K562 (cell line): ENCODE measurements around the gene TLX2. TPM values are rescaled to one million over a fixed set of nuclear protein-coding genes. Genes with fewer than 3 reads are reported as not detected.

Source experiments
- ATF7 ChIP-seq: fragments of 450-650 bp; IDR thresholded peaks from 2 replicates; pipeline ENCODE4 v1.7.1; 2014; ENCODE audit warnings: mild to moderate bottlenecking, moderate library complexity
- BRD4 ChIP-seq: fragments of 200-600 bp; sonication (generic); IDR thresholded peaks from 2 replicates; pipeline ENCODE4 v1.6.1; 2017; ENCODE audit warnings: inconsistent platforms
- BRD9 ChIP-seq: fragments of 450-650 bp; IDR thresholded peaks from 2 replicates; pipeline ENCODE4 v1.6.1; 2018; ENCODE audit warnings: low read depth; ENCODE audit not compliant: partially characterized antibody
- CCNT2 ChIP-seq: IDR thresholded peaks from 2 replicates; pipeline ENCODE4 v1.6.1; 2011; ENCODE audit warnings: borderline replicate concordance, low read depth, mild to moderate bottlenecking, moderate library complexity, mixed read lengths, low read length; ENCODE audit not compliant: insufficient read length; ENCODE audit errors: extremely low read depth
- HMG20B ChIP-seq: fragments of 250-450 bp; sonication (Bioruptor Pico); IDR thresholded peaks from 2 replicates; pipeline ENCODE4 v1.5.0; 2021; ENCODE audit warnings: mild to moderate bottlenecking
- LARP7 ChIP-seq: fragments of 450-650 bp; IDR thresholded peaks from 2 replicates; pipeline ENCODE4 v1.6.1; 2016
- MBD2 ChIP-seq: sonication (generic); IDR thresholded peaks from 2 replicates; pipeline ENCODE4 v1.6.1; 2016; ENCODE audit warnings: low read depth, borderline replicate concordance
- NCOA1 ChIP-seq: fragments of 450-650 bp; IDR thresholded peaks from 2 replicates; pipeline ENCODE4 v1.6.1; 2016; ENCODE audit warnings: low read depth
- NR2C2 ChIP-seq, 2 experiments: fragments of 200-800 bp in 1 of 2; sonication (Bioruptor generic) in 1 of 2; sonication (generic) in 1 of 2; formaldehyde crosslinking in 1 of 2; IDR thresholded peaks; 2 replicates each; pipeline versions ENCODE4 v1.6.1 to v1.8.0; 2016 to 2022; ENCODE audit warnings: mild to moderate bottlenecking in 1 of 2, missing compliant biosample characterization in 1 of 2, missing genetic modification characterization in 1 of 2, missing genetic modification reagents in 1 of 2
- PKNOX1 ChIP-seq: fragments of 450-650 bp; IDR thresholded peaks from 2 replicates; pipeline ENCODE4 v1.6.1; 2016
- POLR2AphosphoS2 ChIP-seq: IDR thresholded peaks from 2 replicates; pipeline ENCODE4 v1.6.1; 2012; ENCODE audit warnings: low read length, improper control_type of control experiment
- POLR2AphosphoS5 ChIP-seq: IDR thresholded peaks from 2 replicates; pipeline ENCODE4 v1.6.1; 2011; ENCODE audit warnings: mild to moderate bottlenecking, low read depth, low read length, moderate library complexity; ENCODE audit not compliant: control insufficient read depth, insufficient read depth
- RB1 ChIP-seq: fragments of 450-650 bp; IDR thresholded peaks from 2 replicates; pipeline ENCODE4 v1.6.1; 2017; ENCODE audit warnings: low read depth, mild to moderate bottlenecking
- RBFOX2 ChIP-seq: fragments of 200-400 bp; formaldehyde crosslinking; IDR thresholded peaks from 2 replicates; pipeline ENCODE4 v1.6.1; 2017; ENCODE audit warnings: low read depth, mild to moderate bottlenecking, low read length, moderate library complexity
- SRF ChIP-seq, 2 experiments: fragments of 250-450, 450-650 bp in 1 of 2; sonication (Bioruptor Pico) in 1 of 2; sonication (generic) in 1 of 2; formaldehyde crosslinking; IDR thresholded peaks; 2 replicates each; pipeline versions ENCODE4 v1.5.0 to v1.5.1; 2020 to 2022; ENCODE audit warnings: mild to moderate bottlenecking in 1 of 2, missing genetic modification reagents in 1 of 2
- TAF1 ChIP-seq: IDR thresholded peaks from 2 replicates; pipeline ENCODE4 v1.6.1; 2011; ENCODE audit warnings: mild to moderate bottlenecking, low read length, moderate library complexity; ENCODE audit not compliant: insufficient read depth, control insufficient read depth, severe bottlenecking; ENCODE audit errors: extremely low read depth
- TAF9B ChIP-seq: fragments of 450-650 bp; IDR thresholded peaks from 2 replicates; pipeline ENCODE4 v1.6.1; 2018; ENCODE audit warnings: mild to moderate bottlenecking; ENCODE audit not compliant: partially characterized antibody
- TBP ChIP-seq: optimal IDR thresholded peaks from 2 replicates; pipeline ENCODE3; 2011; ENCODE audit warnings: low read depth, low read length, improper control_type of control experiment
- TEAD4 ChIP-seq, 2 experiments: sonication (generic) in 1 of 2; formaldehyde crosslinking in 1 of 2; IDR thresholded peaks; 2 replicates each; pipeline versions ENCODE4 v1.6.1 to v1.8.0; 2012 to 2022; ENCODE audit warnings: borderline replicate concordance in 1 of 2, inconsistent platforms in 1 of 2, low read length in 1 of 2, mild to moderate bottlenecking in 1 of 2, missing genetic modification reagents in 1 of 2
- VEZF1 ChIP-seq: fragments of 200-800 bp; sonication (Bioruptor generic); IDR thresholded peaks from 2 replicates; pipeline ENCODE4 v1.6.1; 2017; ENCODE audit warnings: missing genetic modification characterization, missing compliant biosample characterization
- ZKSCAN1 ChIP-seq: fragments of 150-350 bp; IDR thresholded peaks from 2 replicates; pipeline ENCODE4 v1.6.1; 2016; ENCODE audit warnings: low read depth, low read length
- ZNF143 ChIP-seq: sonication (generic); formaldehyde crosslinking; IDR thresholded peaks from 2 replicates; pipeline ENCODE4 v1.9.0; 2022; ENCODE audit warnings: mild to moderate bottlenecking, missing genetic modification reagents
- ZNF280B ChIP-seq: fragments of 250-450 bp; sonication (Bioruptor Pico); IDR thresholded peaks from 2 replicates; pipeline ENCODE4 v1.5.1; 2021; ENCODE audit warnings: mild to moderate bottlenecking
- ZNF282 ChIP-seq: sonication (generic); formaldehyde crosslinking; IDR thresholded peaks from 2 replicates; pipeline ENCODE4 v1.8.1; 2023; ENCODE audit warnings: missing genetic modification reagents
- polyA plus RNA-seq, 8 experiments: library from polyadenylated mRNA; depleted of rRNA in 4 of 8; stranded (reverse) in 5 of 8; unstranded in 3 of 8; fragments of >200 nt; fragmentation: Nextera tagmentation in 2 of 8; fragmentation: Illumina TruSeq in 1 of 8; extraction: Ambion mirVana in 2 of 8; extraction: Trizol in 1 of 8; gene quantifications; 2 replicates each; pipeline versions ENCODE4 v1.2.1 to v1.2.3, GENCODE V29; 2011 to 2014; ENCODE audit warnings: inconsistent platforms in 1 of 8, missing spikeins in 1 of 8
- total RNA-seq, 7 experiments: library from RNA; depleted of rRNA in 6 of 7; stranded (reverse); fragments of >200 nt in 6 of 7; fragmentation: Illumina TruSeq in 2 of 7; extraction: Trizol in 2 of 7; gene quantifications; 2 replicates each; pipeline versions ENCODE4 v1.2.1 to v1.2.3, GENCODE V29; 2011 to 2021; ENCODE audit warnings: low replicate concordance in 1 of 7

TLX2 gene
- total and polyA plus RNA-seq, 9 of the 15 experiments (the other 6 are each of a cell fraction or from before 2014, with no cell fraction given), result not detected

- peak in 1 of 2 experiments; percentile 59; a peak in 1 of 4 replicates for TF ChIP-seq SRF (CRISPR knock-in tag; IDR thresholded peaks at IDR 0.05)
- TF ChIP-seq ZNF280B (CRISPR knock-in tag), result no peak
- peak; percentile 89 for TF ChIP-seq ZNF143
- TF ChIP-seq BRD9, result peak; percentile 35
- TF ChIP-seq CCNT2, result peak; percentile 74
- peak; percentile 30; the same call in 1 of the 2 replicates for TF ChIP-seq POLR2AphosphoS2
- TF ChIP-seq RB1, result peak; percentile 87
- TF ChIP-seq HMG20B (CRISPR knock-in tag), result no peak
- peak; percentile 81 for TF ChIP-seq VEZF1 (CRISPR knock-in tag)
- TF ChIP-seq ZNF282, result no peak
- peak; percentile 95 for TF ChIP-seq RBFOX2
- TF ChIP-seq TAF9B, result peak; percentile 94
- peak; percentile 75 for TF ChIP-seq ATF7
- TF ChIP-seq POLR2AphosphoS5, result peak; percentile 88
- peak; percentile 13; the same call in 1 of the 2 replicates for TF ChIP-seq NCOA1
- peak; percentile 52; the same call in 1 of the 2 replicates for TF ChIP-seq ZKSCAN1
- TF ChIP-seq TBP, result peak; percentile 81
- TF ChIP-seq MBD2, result peak; percentile 90
- TF ChIP-seq NR2C2 (CRISPR knock-in tag; IDR thresholded peaks at IDR 0.05), result peak; percentile 89
- peak; percentile 97 for TF ChIP-seq NR2C2 (tag; IDR thresholded peaks at IDR 0.05)
- TF ChIP-seq PKNOX1, result 0 out of 2 replicates have a peak, but pooled peaks have one; percentile 18
- peak; percentile 98 for TF ChIP-seq TAF1
- 0 out of 2 replicates have a peak, but pooled peaks have one; percentile 9 for TF ChIP-seq LARP7
- TF ChIP-seq TEAD4 (IDR thresholded peaks at IDR 0.05; ENCODE audit: low read length), result peak; percentile 65
- TF ChIP-seq TEAD4 (CRISPR knock-in tag; IDR thresholded peaks at IDR 0.05; ENCODE audit: borderline replicate concordance), result no peak
- TF ChIP-seq BRD4, result peak; percentile 72; the same call in 1 of the 2 replicates
Observed at GRCh38 chr2:74529357-74530238, 15.3 kb downstream of the TLX2 start, which contains the start of the genes AUP1 and HTRA2 (continued).
